OCI-LY1 (cell line): ENCODE data around the gene NRP2.

Experiments
- H2AFZ ChIP-seq: fragments of 200-600 bp; sonication (generic), shearing (Covaris generic); 2 replicates; pipeline ENCODE4 v1.6.0; 2014; ENCODE audit warnings: antibody characterized with exemption, mild to moderate bottlenecking, low read length
- H3F3A ChIP-seq: fragments of 200-600 bp; sonication (generic), shearing (Covaris generic); 2 replicates; pipeline ENCODE4 v1.6.0; 2014; ENCODE audit warnings: mild to moderate bottlenecking, antibody characterized with exemption, low read length, moderate library complexity; ENCODE audit not compliant: insufficient read depth
- H3K27ac ChIP-seq: fragments of 200-600 bp; sonication (generic); 2 replicates; pipeline ENCODE4 v1.5.1; 2014; ENCODE audit warnings: low read length, mixed run types, mild to moderate bottlenecking, low read depth; ENCODE audit not compliant: poor library complexity, severe bottlenecking
- H3K27me3 ChIP-seq: fragments of 200-600 bp; sonication (generic); 2 replicates; pipeline ENCODE4 v1.6.0; 2014; ENCODE audit warnings: antibody characterized with exemption, mild to moderate bottlenecking, low read length, moderate library complexity; ENCODE audit not compliant: insufficient read depth
- H3K36me3 ChIP-seq: fragments of 200-600 bp; sonication (generic); 2 replicates; pipeline ENCODE4 v1.6.1; 2014; ENCODE audit warnings: mild to moderate bottlenecking, antibody characterized with exemption, low read length, moderate library complexity, mixed read lengths; ENCODE audit not compliant: insufficient read depth
- H3K4me1 ChIP-seq: fragments of 200-600 bp; sonication (generic); 2 replicates; pipeline ENCODE4 v1.5.1; 2014; ENCODE audit warnings: mild to moderate bottlenecking, low read length, moderate library complexity; ENCODE audit not compliant: insufficient read depth, severe bottlenecking
- H3K4me2 ChIP-seq: fragments of 200-600 bp; sonication (generic), shearing (Covaris generic); 2 replicates; pipeline ENCODE4 v1.6.1; 2014; ENCODE audit warnings: low read length
- H3K4me3 ChIP-seq: fragments of 200-600 bp; sonication (generic); 2 replicates; pipeline ENCODE4 v1.5.1; 2014; ENCODE audit warnings: low read length, low read depth, mild to moderate bottlenecking, mixed read lengths; ENCODE audit not compliant: poor library complexity, severe bottlenecking
- H3K79me2 ChIP-seq: fragments of 200-600 bp; shearing (Covaris generic); 2 replicates; pipeline ENCODE4 v1.6.1; 2016; ENCODE audit warnings: mixed run types, low read length, mixed read lengths; ENCODE audit not compliant: insufficient read depth
- H3K9ac ChIP-seq: fragments of 200-600 bp; sonication (generic), shearing (Covaris generic); 2 replicates; pipeline ENCODE4 v1.6.1; 2014; ENCODE audit warnings: mild to moderate bottlenecking, low read length, mixed read lengths
- H3K9me2 ChIP-seq: fragments of 200-600 bp; sonication (generic), shearing (Covaris generic); 2 replicates; pipeline ENCODE4 v1.6.1; 2014; ENCODE audit warnings: low read depth, mild to moderate bottlenecking, low read length, mixed read lengths
- H3K9me3 ChIP-seq: fragments of 200-600 bp; shearing (Covaris generic); 2 replicates; pipeline ENCODE4 v1.6.1; 2014; ENCODE audit warnings: low read length, mixed read lengths
- H4K20me1 ChIP-seq: fragments of 200-600 bp; sonication (generic), shearing (Covaris generic); 2 replicates; pipeline ENCODE4 v1.6.0; 2016; ENCODE audit warnings: mild to moderate bottlenecking, low read length; ENCODE audit not compliant: insufficient read depth
- CTCF ChIP-seq: fragments of 200-600 bp; sonication (generic), shearing (Covaris generic); IDR thresholded peaks from 2 replicates; pipeline ENCODE4 v1.5.1; 2017; ENCODE audit warnings: mild to moderate bottlenecking, antibody characterized with exemption, low read length, moderate library complexity, mixed read lengths
- EZH2 ChIP-seq: fragments of 200-600 bp; sonication (generic), shearing (Covaris generic); IDR thresholded peaks from 2 replicates; pipeline ENCODE4 v1.8.0; 2017; ENCODE audit warnings: borderline replicate concordance, mixed run types, mild to moderate bottlenecking, antibody characterized with exemption, low read length, moderate library complexity, mixed read lengths

The NRP2 gene

GRCh38 chr2:205807758-205808157 lies 125.5 kb downstream of the NRP2 start:
- H3K27me3 ChIP-seq: no peaks in the 10 kb centered on the region
- no peaks in the 10 kb centered on the region for H3K9me2 ChIP-seq
- H3K36me3 ChIP-seq: no peaks in the 10 kb centered on the region
- H2AFZ ChIP-seq: no peak overlapping the region
- H3K9ac ChIP-seq: no peak overlapping the region
- no peaks in the 10 kb centered on the region for H3K9me3 ChIP-seq
- H3K4me1 ChIP-seq: no peaks in the 10 kb centered on the region
- no peak overlapping the region for H3K4me3 ChIP-seq
- TF ChIP-seq CTCF (no peak), EZH2 (no peak)
- no peaks in the 10 kb centered on the region for H3F3A ChIP-seq
- H3K79me2 ChIP-seq: no peaks in the 10 kb centered on the region
- no peaks in the 10 kb centered on the region for H4K20me1 ChIP-seq
- H3K4me2 ChIP-seq: no peak overlapping the region
- H3K27ac ChIP-seq: no peak overlapping the region

- TF ChIP-seq CTCF: no peak
- no peak for TF ChIP-seq EZH2
- H3K4me2 ChIP-seq: no peak overlapping the region
Measured at GRCh38 chr2:205808486-205809121, 126.3 kb downstream of the NRP2 start.

GRCh38 chr2:205811387-205811786 lies 129.1 kb downstream of the NRP2 start:
- Histone ChIP-seq H3K9me2 (no peaks in the 10 kb centered on the region), H3K27ac (no peak overlapping the region), H3F3A (no peaks in the 10 kb centered on the region), H3K4me3 (no peak overlapping the region), H3K4me1 (no peaks in the 10 kb centered on the region), H3K9me3 (no peaks in the 10 kb centered on the region), H3K4me2 (no peak overlapping the region), H4K20me1 (no peaks in the 10 kb centered on the region), H3K9ac (no peak overlapping the region), H3K36me3 (no peaks in the 10 kb centered on the region), H2AFZ (no peak overlapping the region), H3K79me2 (no peaks in the 10 kb centered on the region), H3K27me3 (no peaks in the 10 kb centered on the region)
- TF ChIP-seq CTCF (no peak), EZH2 (no peak)

More at GRCh38 chr2:205808486-205809121, 126.3 kb downstream of the NRP2 start:
- H3K9ac ChIP-seq: no peak overlapping the region
- no peaks in the 10 kb centered on the region for H3K4me1 ChIP-seq
- no peaks in the 10 kb centered on the region for H4K20me1 ChIP-seq
- H3F3A ChIP-seq: no peaks in the 10 kb centered on the region
- H2AFZ ChIP-seq: no peak overlapping the region
- H3K79me2 ChIP-seq: no peaks in the 10 kb centered on the region
- H3K36me3 ChIP-seq: no peaks in the 10 kb centered on the region
- H3K27me3 ChIP-seq: no peaks in the 10 kb centered on the region
- no peaks in the 10 kb centered on the region for H3K9me3 ChIP-seq
- no peaks in the 10 kb centered on the region for H3K9me2 ChIP-seq
- no peak overlapping the region for H3K4me3 ChIP-seq
- H3K27ac ChIP-seq: no peak overlapping the region
